HK-2 (cell line): Measurements from ENCODE around the gene RBM14.
"Not testable (repeated sequence)": the region's sequence is repeated elsewhere in the genome, so short reads cannot be mapped to it uniquely, and the experiment has no call there.

ENCODE experiments used
- DNase-seq: peaks from one replicate; pipeline ENCODE4 v3.0.0-alpha.2; 2018; ENCODE audit not compliant: unreplicated experiment

RBM14 gene

GRCh38 chr11:66598993-66599392 lies 17.4 kb upstream of the RBM14 start:
- no peak for DNase-seq

GRCh38 chr11:66600219-66600618 lies 16.2 kb upstream of the RBM14 start:
- DNase-seq = no peak

- DNase-seq = no peak
Observed at GRCh38 chr11:66600631-66601233, 15.7 kb upstream of the RBM14 start.

- DNase-seq = no peak
Observed at GRCh38 chr11:66603072-66603471, 13.4 kb upstream of the RBM14 start.

- no peak for DNase-seq
Observed at GRCh38 chr11:66604155-66604554, 12.3 kb upstream of the RBM14 start.

GRCh38 chr11:66606608-66607007 lies 9.8 kb upstream of the RBM14 start:
- not testable (repeated sequence) for DNase-seq

GRCh38 chr11:66607126-66607834 lies 9.2 kb upstream of the RBM14 start:
- no peak for DNase-seq

- no peak for DNase-seq
Observed at GRCh38 chr11:66609721-66610617, 6.5 kb upstream of the RBM14 start.

- no peak for DNase-seq
Observed at GRCh38 chr11:66612458-66612857, 4.0 kb upstream of the RBM14 start.

GRCh38 chr11:66614073-66614472 lies 2.4 kb upstream of the RBM14 start:
- no peak for DNase-seq

GRCh38 chr11:66617155-66617834 lies 865 bp downstream of the RBM14 start:
- DNase-seq = no peak

- DNase-seq = no peak
Observed at GRCh38 chr11:66619080-66619554, 2.7 kb downstream of the RBM14 start.

- no peak for DNase-seq
Observed at GRCh38 chr11:66624450-66624849, 8.0 kb downstream of the RBM14 start.

- no peak for DNase-seq
Observed at GRCh38 chr11:66625041-66625751, 8.8 kb downstream of the RBM14 start.

- DNase-seq = no peak
Observed at GRCh38 chr11:66625752-66626149, 9.3 kb downstream of the RBM14 start.

GRCh38 chr11:66626382-66626781 lies 10.0 kb downstream of the RBM14 start:
- no peak for DNase-seq

- no peak for DNase-seq
Observed at GRCh38 chr11:66626926-66627325, 10.5 kb downstream of the RBM14 start.

- DNase-seq = no peak
Observed at GRCh38 chr11:66628061-66628603, 11.7 kb downstream of the RBM14 start.

- DNase-seq = no peak
Observed at GRCh38 chr11:66629356-66629755, 12.9 kb downstream of the RBM14 start.

- no peak for DNase-seq
Observed at GRCh38 chr11:66631883-66632282, 15.5 kb downstream of the RBM14 start.

GRCh38 chr11:66632952-66633351 lies 16.5 kb downstream of the RBM14 start:
- DNase-seq = no peak
